ENCODE results near the gene TPT1. TPM values are rescaled to one million over a fixed set of nuclear protein-coding genes. Genes with fewer than 3 reads are reported as not detected.
A peak's percentile ranks its signal among the peaks of the same experiment; 100 is the strongest.
"Not testable (repeated sequence)": the region's sequence is repeated elsewhere in the genome, so short reads cannot be mapped to it uniquely, and the experiment has no call there.

Gene TPT1
- total RNA-seq, 2 experiments from 2014 or later: 3,533 to 3,563 TPM

DNA sequence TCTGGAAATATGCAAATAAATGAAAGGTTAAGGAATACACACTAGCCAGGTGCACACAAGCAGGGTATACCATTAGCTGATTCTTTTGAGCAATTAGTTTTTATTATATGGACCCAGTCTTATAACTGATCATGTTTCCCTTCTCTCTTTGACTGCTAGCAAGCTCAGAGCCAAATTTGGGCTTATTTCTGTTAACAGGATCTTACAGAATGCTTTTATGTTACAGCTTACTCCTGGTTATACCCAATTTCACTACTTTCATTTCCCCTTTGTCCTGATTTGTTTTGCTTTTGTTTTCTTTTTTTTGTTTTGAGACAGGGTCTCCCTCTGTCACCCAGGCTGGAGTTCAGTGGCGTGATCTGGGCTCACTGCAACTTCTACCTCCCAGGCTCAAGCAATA lies 12.9 kb upstream of the TPT1 start:
- Mint-ChIP-seq H3K9me3 (no peaks in the 10 kb centered on the region), H3K4me1 (ENCODE audit: low read depth) (peaks cover 14% of the 10 kb centered on the region), H3K27me3 (no peaks in the 10 kb centered on the region), H3K4me3 (no peak overlapping the region), H3K36me3 (ENCODE audit: low read depth) (peaks cover 30% of the 10 kb centered on the region), H3K27ac (no peak overlapping the region)
- ChIA-PET CTCF (interaction anchor here (1.3 kb wide), 1 partner anchor 18 kb away, joined by 5 read pairs; no protein-coding TSS in a partner anchor), POLR2A (interaction anchor here (0.9 to 1.1 kb wide), 3 partner anchors 9 to 12 kb away, joined by 3 to 5 read pairs (median 3); no protein-coding TSS in a partner anchor)
- DNase-seq: no peak
- ATAC-seq: no peak
- TF ChIP-seq CTCF (IDR thresholded peaks at IDR 0.05): no peak
- intact Hi-C loops (cut with micrococcal nuclease): no loop called here

- H3K27ac Mint-ChIP-seq: no peak overlapping the region
- POLR2A ChIA-PET: interaction anchor here (1.2 kb wide), 1 partner anchor 14 kb away, joined by 3 read pairs; no protein-coding TSS in a partner anchor
- H3K9me3 Mint-ChIP-seq: no peaks in the 10 kb centered on the region
- ATAC-seq (no peak), DNase-seq (no peak)
- intact Hi-C loops (cut with micrococcal nuclease): no loop called here
- peaks cover 25% of the 10 kb centered on the region for H3K36me3 Mint-ChIP-seq (ENCODE audit: low read depth)
- H3K27me3 Mint-ChIP-seq: no peaks in the 10 kb centered on the region
- no peak for TF ChIP-seq CTCF (IDR thresholded peaks at IDR 0.05)
- H3K4me3 Mint-ChIP-seq: no peak overlapping the region
- peaks cover 7% of the 10 kb centered on the region for H3K4me1 Mint-ChIP-seq (ENCODE audit: low read depth)
- CTCF ChIA-PET: interaction anchor here (1.0 to 2.2 kb wide), 2 partner anchors 9 to 19 kb away, joined by 3 to 6 read pairs; no protein-coding TSS in a partner anchor
Observed at GRCh38 chr13:45352031-45352430, 11.0 kb upstream of the TPT1 start.

DNA sequence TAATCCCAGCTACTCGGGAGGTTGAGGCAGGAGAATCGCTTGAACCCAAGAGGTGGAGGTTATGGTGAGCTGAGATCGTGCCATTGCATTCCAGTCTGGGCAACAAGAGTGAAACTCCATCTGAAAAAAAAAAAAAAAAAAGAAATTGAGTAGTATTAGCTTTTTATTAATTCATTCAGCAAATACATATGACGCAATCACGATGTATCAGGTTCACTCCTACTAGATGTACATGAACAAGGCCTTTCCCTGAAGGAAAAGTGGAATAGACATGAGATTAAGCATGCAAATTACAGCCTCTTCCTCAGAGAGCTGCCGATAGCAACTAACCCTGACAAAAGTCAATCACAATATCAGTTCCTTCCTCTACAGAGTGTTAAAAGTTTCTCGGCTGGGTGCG lies 9.2 kb upstream of the TPT1 start:
- ChIA-PET POLR2A (no interaction called here), CTCF (no interaction called here)
- no peak for DNase-seq
- H3K27ac Mint-ChIP-seq: no peak overlapping the region
- no peaks in the 10 kb centered on the region for H3K9me3 Mint-ChIP-seq
- no peaks in the 10 kb centered on the region for H3K27me3 Mint-ChIP-seq
- H3K36me3 Mint-ChIP-seq (ENCODE audit: low read depth): peaks cover 27% of the 10 kb centered on the region
- no peak overlapping the region for H3K4me3 Mint-ChIP-seq
- intact Hi-C loops (cut with micrococcal nuclease): no loop called here
- TF ChIP-seq CTCF (IDR thresholded peaks at IDR 0.05): no peak
- no peak for ATAC-seq
- no peaks in the 10 kb centered on the region for H3K4me1 Mint-ChIP-seq (ENCODE audit: low read depth)

DNA sequence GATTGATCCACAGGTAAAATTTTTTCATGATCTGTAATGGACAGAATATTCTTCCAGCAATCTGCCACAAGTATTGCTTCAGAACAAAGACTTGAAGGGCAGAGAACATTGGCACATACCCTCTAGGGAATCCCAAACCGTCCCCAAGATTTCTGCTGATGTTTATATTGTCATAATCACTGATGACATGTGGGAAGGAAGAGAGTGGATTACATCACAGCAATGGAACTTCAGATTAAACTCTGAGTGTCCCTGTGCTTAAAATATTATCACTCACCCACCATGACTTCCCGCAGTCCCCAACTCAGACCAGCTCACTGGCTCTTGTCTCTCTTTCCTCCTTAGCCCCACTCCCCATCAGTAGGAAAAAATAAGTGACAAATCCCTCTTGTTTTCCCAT lies 8.5 kb upstream of the TPT1 start:
- Mint-ChIP-seq H3K4me1 (ENCODE audit: low read depth) (peaks cover 2% of the 10 kb centered on the region), H3K27me3 (no peaks in the 10 kb centered on the region), H3K4me3 (no peak overlapping the region), H3K27ac (peak overlapping the region; percentile 25), H3K9me3 (no peaks in the 10 kb centered on the region), H3K36me3 (ENCODE audit: low read depth) (peaks cover 30% of the 10 kb centered on the region)
- ATAC-seq (no peak), DNase-seq (no peak)
- CTCF ChIA-PET: interaction anchor here (0.6 to 2.2 kb wide), 2 partner anchors 22 to 314 kb away, joined by 3 to 8 read pairs; no protein-coding TSS in a partner anchor
- no peak for TF ChIP-seq CTCF (IDR thresholded peaks at IDR 0.05)
- POLR2A ChIA-PET: interaction anchor here (0.6 kb wide), 1 partner anchor 488 kb away, joined by 3 read pairs; no protein-coding TSS in a partner anchor
- intact Hi-C loops (cut with micrococcal nuclease): no loop called here

DNA sequence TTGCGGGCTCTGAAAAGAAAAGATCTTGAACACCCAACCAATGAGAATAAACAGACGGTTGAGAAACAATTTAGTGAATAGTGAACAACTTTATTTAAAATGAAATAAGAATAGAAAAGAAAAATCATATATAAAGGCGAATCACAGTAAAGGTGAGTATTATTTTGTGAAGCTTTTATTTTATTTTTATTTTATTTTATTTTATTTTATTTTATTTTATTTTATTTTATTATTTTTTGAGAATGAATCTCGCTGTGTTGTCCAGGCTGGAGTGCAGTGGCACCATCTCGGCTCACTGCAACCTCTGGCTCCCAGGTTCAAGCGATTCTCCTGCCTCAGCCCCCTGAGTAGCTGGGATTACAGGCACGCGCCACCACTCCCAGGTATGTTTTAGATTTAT lies 3.1 kb upstream of the TPT1 start:
- intact Hi-C loops (cut with micrococcal nuclease); H3K27me3 Mint-ChIP-seq; ATAC-seq; DNase-seq; CTCF ChIA-PET; H3K4me3 Mint-ChIP-seq; H3K9me3 Mint-ChIP-seq: not testable (repeated sequence)
- Mint-ChIP-seq H3K36me3 (ENCODE audit: low read depth) (peaks cover 44% of the 10 kb centered on the region), H3K27ac (peak overlapping the region; percentile 65), H3K4me1 (ENCODE audit: low read depth) (peaks cover 16% of the 10 kb centered on the region)
- POLR2A ChIA-PET: interaction anchor here (1.0 kb wide), 1 partner anchor 23 kb away, joined by 3 read pairs; no protein-coding TSS in a partner anchor

GRCh38 chr13:45343102-45343501 lies 2.1 kb upstream of the TPT1 start:
- CTCF ChIA-PET: interaction anchor here (1.3 to 2.4 kb wide), 3 partner anchors 8 to 28 kb away, joined by 3 to 17 read pairs (median 3); no protein-coding TSS in a partner anchor
- H3K36me3 Mint-ChIP-seq (ENCODE audit: low read depth): peaks cover 53% of the 10 kb centered on the region
- H3K27ac Mint-ChIP-seq; DNase-seq; ATAC-seq; POLR2A ChIA-PET; intact Hi-C loops (cut with micrococcal nuclease); H3K9me3 Mint-ChIP-seq; H3K27me3 Mint-ChIP-seq: not testable (repeated sequence)
- peaks cover 24% of the 10 kb centered on the region for H3K4me1 Mint-ChIP-seq (ENCODE audit: low read depth)
- peak overlapping the region; percentile 35 for H3K4me3 Mint-ChIP-seq

DNA sequence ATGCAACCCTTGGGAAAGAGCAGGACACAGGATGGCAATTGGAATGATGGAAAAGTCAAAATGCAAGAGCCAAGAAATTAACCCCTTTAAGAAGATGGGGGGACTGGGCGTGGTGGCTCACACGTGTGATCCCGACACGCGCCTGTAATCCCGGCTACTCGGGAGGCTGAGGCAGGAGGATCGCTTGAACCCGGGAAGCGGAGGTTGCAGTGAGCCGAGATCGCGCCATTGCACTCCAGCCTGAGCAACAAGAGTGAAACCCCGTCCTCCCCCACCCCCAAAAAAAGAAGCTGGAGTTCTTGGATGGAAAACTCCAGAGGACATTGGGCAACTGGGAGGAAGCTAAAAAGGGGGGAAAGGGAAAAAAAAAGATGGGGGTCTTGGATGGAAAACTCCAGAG lies 1.7 kb upstream of the TPT1 start:
- CTCF ChIA-PET: interaction anchor here (1.2 to 2.4 kb wide), 5 partner anchors 9 to 51 kb away, joined by 3 to 17 read pairs (median 4); no protein-coding TSS in a partner anchor
- ATAC-seq; H3K27me3 Mint-ChIP-seq; H3K9me3 Mint-ChIP-seq; intact Hi-C loops (cut with micrococcal nuclease); DNase-seq: not testable (repeated sequence)
- Mint-ChIP-seq H3K36me3 (ENCODE audit: low read depth) (peaks cover 57% of the 10 kb centered on the region), H3K27ac (peak overlapping the region; percentile 100), H3K4me1 (ENCODE audit: low read depth) (peaks cover 29% of the 10 kb centered on the region), H3K4me3 (peak overlapping the region; percentile 97)
- POLR2A ChIA-PET: interaction anchor here (0.9 to 2.6 kb wide), 3 partner anchors 20 to 27 kb away, joined by 3 to 14 read pairs (median 5); no protein-coding TSS in a partner anchor
